NAMALWA (cell line): ENCODE measurements around the gene ZER1.

ENCODE experiments used
- DNase-seq: peaks from one replicate; pipeline ENCODE4 v3.0.0-alpha.2; 2015; ENCODE audit warnings: low spot score

Gene ZER1

GRCh38 chr9:128690684-128691034, 81.1 kb downstream of the ZER1 start:
- no peak for DNase-seq

DNA sequence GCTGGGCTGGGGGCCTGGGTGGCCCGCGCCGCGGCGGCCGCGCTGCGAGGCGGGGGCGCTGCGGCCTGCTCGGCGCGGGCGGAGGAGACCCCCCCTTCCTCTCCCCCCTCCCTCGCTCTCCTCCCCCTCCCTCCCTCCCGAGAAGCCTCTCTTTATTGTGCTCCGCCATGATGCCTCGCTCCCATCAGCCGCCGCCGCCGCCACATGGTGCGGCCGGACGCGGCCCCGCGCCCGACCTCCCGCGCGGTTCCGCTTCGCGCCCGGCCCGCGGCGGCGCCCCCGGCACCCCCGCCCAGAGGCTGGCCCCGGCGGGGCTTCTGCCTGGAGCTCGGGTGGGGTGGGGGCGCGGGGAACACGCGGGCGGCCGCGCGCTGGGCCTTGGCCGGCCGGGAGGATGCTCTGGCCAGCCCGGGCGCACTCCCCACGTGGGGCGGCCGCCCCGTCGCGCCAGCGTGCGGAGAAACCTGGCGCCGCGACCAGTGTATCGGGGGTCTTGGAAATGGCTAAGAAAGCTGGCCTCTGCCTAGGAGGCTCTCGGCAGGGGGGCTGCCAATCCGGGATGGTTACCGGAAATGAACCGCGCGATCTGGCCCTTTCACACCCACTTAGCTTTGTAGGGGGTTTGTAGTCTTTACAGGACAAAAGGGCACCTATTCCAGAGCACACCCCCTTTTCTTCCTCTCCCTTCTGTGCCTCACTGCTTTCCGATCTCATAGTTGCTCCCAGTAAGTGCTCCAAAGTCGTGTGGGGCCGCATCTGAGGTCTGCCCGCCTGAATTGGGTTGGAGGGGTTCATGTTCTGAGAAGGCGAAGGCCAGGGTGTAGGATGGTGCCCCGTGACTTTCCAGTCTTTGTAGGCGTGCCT, 81.7 kb downstream of the ZER1 start:
- DNase-seq: peak; percentile 45

DNA sequence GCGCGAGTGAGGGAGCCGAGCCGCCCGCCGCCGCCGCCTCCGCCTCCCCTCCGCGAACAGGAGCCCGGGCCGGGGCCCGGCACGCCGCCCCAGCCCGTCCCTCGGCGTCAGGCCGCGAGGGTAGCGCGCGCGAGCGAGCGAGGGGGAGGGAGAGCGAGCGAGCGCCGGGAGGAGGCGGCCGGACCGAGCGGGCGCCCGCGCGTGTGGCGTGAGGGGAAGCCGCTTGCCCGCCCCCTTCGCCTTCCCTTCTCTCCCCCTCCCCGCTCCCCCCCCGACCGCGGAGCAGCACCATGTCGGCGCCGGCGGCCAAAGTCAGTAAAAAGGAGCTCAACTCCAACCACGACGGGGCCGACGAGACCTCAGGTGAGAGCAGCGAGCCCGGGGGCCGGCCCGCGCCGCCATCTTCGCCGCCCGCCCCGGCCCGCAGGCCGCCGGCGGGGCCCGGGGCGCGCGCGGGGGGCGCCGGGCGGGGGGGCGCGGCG, 82.4 kb downstream of the ZER1 start:
- no peak for DNase-seq

DNA sequence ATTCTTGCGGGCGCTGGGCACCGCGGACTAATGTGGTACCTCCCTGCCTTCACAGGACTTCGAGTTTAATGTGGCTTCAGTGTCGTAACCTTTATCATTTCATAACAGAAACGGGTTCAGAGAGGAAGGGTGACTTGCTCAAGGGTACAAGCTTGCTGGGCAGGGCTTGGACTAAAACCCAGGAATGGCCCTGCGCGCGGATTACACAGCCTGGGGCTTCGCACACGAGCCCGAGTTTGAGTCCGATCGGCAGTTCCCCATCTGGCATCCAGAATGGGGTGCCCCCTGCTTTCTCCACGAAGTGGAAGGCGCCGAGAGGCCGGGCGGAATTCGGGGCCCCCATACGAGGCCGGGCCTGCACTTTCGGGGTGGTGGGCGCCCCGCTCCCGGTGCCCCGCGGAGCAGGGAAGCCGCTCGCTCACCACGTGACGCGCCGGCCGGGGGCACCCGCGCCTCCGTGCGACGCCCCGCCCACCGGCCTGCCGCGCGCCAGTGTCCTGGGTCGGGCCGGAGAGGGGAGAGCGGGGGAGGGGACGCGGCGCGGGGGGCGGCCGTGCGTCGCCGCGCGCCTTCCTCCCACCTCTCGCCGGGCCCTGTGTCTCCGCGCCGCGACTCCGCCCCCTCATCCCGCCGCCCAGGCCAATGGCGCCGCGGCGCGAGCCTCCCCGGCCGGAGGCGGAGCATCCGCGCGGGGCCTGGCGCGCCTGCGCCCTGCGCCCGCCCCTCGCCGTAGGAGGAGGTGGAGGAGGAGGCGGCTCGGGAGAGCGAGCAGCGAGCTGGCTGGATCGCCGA, 83.0 kb downstream of the ZER1 start, which contains the start of gene SET:
TSS of gene SET (plus strand) at position 722 of the 792 bp plus-strand sequence. CDS start 361 bp downstream, outside the sequence.
- peak; percentile 95 for DNase-seq

DNA sequence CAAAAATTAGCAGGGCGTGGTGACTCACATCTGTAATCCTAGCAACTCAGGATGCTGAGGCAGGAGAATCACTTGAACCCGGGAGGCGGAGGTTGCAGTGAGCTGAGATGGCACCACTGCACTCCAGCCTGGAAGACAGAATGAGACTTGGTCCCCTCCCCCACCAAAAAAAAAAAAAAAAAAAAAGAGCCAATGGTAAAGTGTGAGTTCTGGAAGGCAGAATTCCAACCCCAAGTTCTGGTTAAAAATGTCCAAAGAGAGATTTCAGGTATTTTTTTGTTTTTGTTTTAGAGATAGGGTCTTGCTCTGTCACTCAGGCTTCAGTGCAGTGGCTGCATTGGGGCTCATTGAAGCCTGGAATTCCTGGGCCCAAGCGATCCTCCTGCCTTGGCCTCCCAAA, 84.3 kb downstream of the ZER1 start:
- no peak for DNase-seq

- peak; percentile 63 for DNase-seq
Measured at GRCh38 chr9:128685636-128686489, 85.9 kb downstream of the ZER1 start.

DNA sequence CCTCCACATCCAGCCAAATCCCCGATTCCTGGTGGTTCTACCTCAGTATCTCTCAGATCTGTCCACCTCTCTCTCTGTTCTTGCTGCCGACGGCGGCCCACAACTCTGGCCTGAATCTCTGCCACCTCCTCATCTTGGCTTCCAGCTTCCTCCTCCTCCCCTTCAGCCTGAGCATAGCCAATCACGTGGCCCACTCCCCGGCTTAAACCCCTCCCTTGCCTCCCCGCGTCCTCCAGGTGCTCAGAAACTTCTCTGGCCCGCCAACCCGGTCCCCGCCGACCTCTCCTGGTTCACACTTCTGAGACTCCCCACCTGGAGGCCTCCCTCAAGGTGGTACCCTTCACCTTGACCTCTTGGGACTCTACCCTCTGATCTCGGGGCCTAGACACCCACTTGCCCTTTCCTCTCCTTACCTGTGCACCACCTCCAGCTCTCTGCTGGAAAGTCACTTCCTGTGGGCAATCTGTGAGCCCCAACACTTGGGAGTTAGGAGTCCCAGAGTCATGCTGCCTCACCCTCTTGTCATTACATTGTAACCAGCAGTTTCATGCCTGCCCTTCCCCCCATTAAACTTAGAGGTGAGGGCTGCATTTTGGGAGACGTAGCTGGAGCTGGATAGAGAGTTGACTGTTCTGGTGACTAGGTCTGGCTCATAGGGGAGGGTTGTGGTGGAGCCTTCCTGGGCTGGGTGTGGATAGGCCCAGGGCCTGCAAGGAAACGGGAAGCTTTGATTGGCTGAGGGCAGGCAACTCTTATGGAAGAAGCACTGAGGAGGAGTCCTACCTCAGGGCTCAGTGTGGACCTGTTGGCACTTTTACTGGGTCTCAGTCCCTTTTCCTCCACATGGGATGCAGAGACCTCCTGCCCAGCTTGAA, 87.2 kb downstream of the ZER1 start:
- peak; percentile 93 for DNase-seq

GRCh38 chr9:128684065-128684324, 87.7 kb downstream of the ZER1 start:
- no peak for DNase-seq

GRCh38 chr9:128683340-128684064, 88.2 kb downstream of the ZER1 start:
- peak; percentile 89 for DNase-seq
